SK-N-SH treated with all-trans-retinoic acid at 6 μM for 48 hours (cell line): ENCODE measurements around the gene FIGN.

ENCODE experiments used
- ATAC-seq: fragments of 200-7000 bp; cut with Tn5 transposase; 3 replicates; pipeline ENCODE4 v1.9.1; 2020; ENCODE audit warnings: mild to moderate bottlenecking, moderate library complexity
- ARNTL ChIP-seq: fragments of 450-650 bp; formaldehyde crosslinking; IDR thresholded peaks from 2 replicates; pipeline ENCODE4 v1.5.0; 2020; ENCODE audit warnings: low read depth, mild to moderate bottlenecking, moderate library complexity, borderline replicate concordance
- CSDC2 ChIP-seq: fragments of 250-450 bp; sonication (Bioruptor Pico); IDR thresholded peaks from 2 replicates; pipeline ENCODE4 v1.5.0; 2020; ENCODE audit warnings: mild to moderate bottlenecking, moderate library complexity
- ESRRG ChIP-seq: fragments of 250-450 bp; sonication (Bioruptor Pico); IDR thresholded peaks from 2 replicates; pipeline ENCODE4 v1.6.1; 2021; ENCODE audit warnings: mild to moderate bottlenecking
- GLIS3 ChIP-seq: fragments of 250-450 bp; sonication (Bioruptor Pico); IDR thresholded peaks from 2 replicates; pipeline ENCODE4 v1.5.0; 2020; ENCODE audit warnings: mild to moderate bottlenecking, moderate library complexity
- OSR1 ChIP-seq: fragments of 250-450 bp; sonication (Bioruptor Pico); IDR thresholded peaks from 2 replicates; pipeline ENCODE4 v1.8.0; 2022; ENCODE audit warnings: moderate library complexity, mild to moderate bottlenecking, inconsistent platforms
- PPARA ChIP-seq: fragments of 250-450 bp; sonication (Bioruptor Pico); IDR thresholded peaks from 2 replicates; pipeline ENCODE4 v1.5.0; 2020; ENCODE audit warnings: mild to moderate bottlenecking, borderline replicate concordance
- RARB ChIP-seq: fragments of 250-450 bp; sonication (Bioruptor Pico); IDR thresholded peaks from 2 replicates; pipeline ENCODE4 v1.8.0; 2021; ENCODE audit warnings: mild to moderate bottlenecking, moderate library complexity
- SNAI2 ChIP-seq: fragments of 250-450 bp; sonication (Bioruptor Pico); IDR thresholded peaks from 2 replicates; pipeline ENCODE4 v1.5.0; 2020; ENCODE audit warnings: mild to moderate bottlenecking, moderate library complexity
- TOX ChIP-seq: fragments of 250-450 bp; sonication (Bioruptor Pico); IDR thresholded peaks from 2 replicates; pipeline ENCODE4 v1.8.0; 2021; ENCODE audit warnings: mild to moderate bottlenecking, moderate library complexity, borderline replicate concordance
- ZFP3 ChIP-seq: fragments of 250-450 bp; sonication (Bioruptor Pico); IDR thresholded peaks from 2 replicates; pipeline ENCODE4 v1.5.0; 2020; ENCODE audit warnings: mild to moderate bottlenecking, moderate library complexity
- ZFP30 ChIP-seq: fragments of 450-650 bp; formaldehyde crosslinking; IDR thresholded peaks from 2 replicates; pipeline ENCODE4 v1.5.0; 2022; ENCODE audit warnings: mild to moderate bottlenecking, moderate library complexity
- ZNF565 ChIP-seq: fragments of 450-650 bp; formaldehyde crosslinking; conservative IDR thresholded peaks from 2 replicates; pipeline ENCODE4 v1.5.0; 2020; ENCODE audit warnings: low read depth, mild to moderate bottlenecking, moderate library complexity
- ZNF70 ChIP-seq: fragments of 450-650 bp; formaldehyde crosslinking; IDR thresholded peaks from 2 replicates; pipeline ENCODE4 v1.5.0; 2020; ENCODE audit warnings: mild to moderate bottlenecking, moderate library complexity
- ZNF8 ChIP-seq: fragments of 450-650 bp; formaldehyde crosslinking; IDR thresholded peaks from 2 replicates; pipeline ENCODE4 v1.5.0; 2020; ENCODE audit warnings: mild to moderate bottlenecking, moderate library complexity
- TF ChIP-seq, protein P1 (sequence below): fragments of 250-450 bp; sonication (Bioruptor Pico); IDR thresholded peaks from 2 replicates; pipeline ENCODE4 v1.5.0; 2020; ENCODE audit warnings: mild to moderate bottlenecking, moderate library complexity
- TF ChIP-seq, protein P2 (sequence below): fragments of 250-450 bp; sonication (Bioruptor Pico); IDR thresholded peaks from 2 replicates; pipeline ENCODE4 v1.8.0; 2020; ENCODE audit warnings: mild to moderate bottlenecking, moderate library complexity, borderline replicate concordance
- TF ChIP-seq, protein P3 (sequence below): fragments of 250-450 bp; sonication (Bioruptor Pico); IDR thresholded peaks from 2 replicates; pipeline ENCODE4 v1.5.1; 2021; ENCODE audit warnings: mild to moderate bottlenecking, moderate library complexity

FIGN gene, protein sequence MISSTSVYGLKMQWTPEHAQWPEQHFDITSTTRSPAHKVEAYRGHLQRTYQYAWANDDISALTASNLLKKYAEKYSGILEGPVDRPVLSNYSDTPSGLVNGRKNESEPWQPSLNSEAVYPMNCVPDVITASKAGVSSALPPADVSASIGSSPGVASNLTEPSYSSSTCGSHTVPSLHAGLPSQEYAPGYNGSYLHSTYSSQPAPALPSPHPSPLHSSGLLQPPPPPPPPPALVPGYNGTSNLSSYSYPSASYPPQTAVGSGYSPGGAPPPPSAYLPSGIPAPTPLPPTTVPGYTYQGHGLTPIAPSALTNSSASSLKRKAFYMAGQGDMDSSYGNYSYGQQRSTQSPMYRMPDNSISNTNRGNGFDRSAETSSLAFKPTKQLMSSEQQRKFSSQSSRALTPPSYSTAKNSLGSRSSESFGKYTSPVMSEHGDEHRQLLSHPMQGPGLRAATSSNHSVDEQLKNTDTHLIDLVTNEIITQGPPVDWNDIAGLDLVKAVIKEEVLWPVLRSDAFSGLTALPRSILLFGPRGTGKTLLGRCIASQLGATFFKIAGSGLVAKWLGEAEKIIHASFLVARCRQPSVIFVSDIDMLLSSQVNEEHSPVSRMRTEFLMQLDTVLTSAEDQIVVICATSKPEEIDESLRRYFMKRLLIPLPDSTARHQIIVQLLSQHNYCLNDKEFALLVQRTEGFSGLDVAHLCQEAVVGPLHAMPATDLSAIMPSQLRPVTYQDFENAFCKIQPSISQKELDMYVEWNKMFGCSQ

DNA sequence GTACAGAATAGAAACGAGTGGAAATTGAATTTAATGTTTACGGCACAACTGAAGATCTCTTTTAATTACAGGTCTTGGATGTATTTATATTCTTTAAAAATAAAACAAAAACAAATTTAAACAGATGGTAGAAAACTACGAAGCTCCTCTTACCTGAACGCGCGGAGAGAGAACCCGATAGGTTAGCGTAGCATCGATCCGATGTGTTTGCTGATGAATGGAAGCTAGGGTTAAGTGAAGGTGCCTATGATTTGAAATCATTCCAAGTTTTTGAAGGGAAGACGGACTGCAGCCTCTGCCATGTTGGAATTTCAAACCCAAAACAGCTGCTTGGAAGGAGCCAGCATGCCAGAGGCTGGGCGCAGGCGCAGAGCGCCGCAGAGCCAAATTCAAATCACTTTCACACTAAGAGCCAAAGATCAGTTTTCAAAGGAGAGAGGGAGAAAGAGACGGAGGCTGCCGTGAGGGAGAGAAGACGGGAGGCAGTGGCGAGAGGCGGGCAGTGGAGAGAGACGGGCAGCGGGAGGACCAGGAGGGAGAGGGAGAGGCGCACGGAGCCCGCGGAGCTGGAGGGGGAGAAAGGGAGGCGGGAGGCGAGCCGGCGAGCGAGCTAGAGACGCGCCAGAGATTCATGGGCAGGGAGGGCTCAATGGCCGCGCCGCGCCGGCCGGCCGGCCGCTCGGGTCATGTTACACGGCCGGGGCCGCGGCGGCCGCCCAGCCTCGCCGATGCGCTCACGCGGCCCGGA is at the start of gene FIGN:
FIGN (minus strand) TSS at position 324 of the 748 bp plus-strand sequence. CDS start 1,081 bp downstream, outside the sequence.
- peak; percentile 83 for ATAC-seq
- TF ChIP-seq ZFP30 (CRISPR knock-in tag): peak; percentile 58; the same call in 1 of the 2 replicates
- TF ChIP-seq, protein P1, sequence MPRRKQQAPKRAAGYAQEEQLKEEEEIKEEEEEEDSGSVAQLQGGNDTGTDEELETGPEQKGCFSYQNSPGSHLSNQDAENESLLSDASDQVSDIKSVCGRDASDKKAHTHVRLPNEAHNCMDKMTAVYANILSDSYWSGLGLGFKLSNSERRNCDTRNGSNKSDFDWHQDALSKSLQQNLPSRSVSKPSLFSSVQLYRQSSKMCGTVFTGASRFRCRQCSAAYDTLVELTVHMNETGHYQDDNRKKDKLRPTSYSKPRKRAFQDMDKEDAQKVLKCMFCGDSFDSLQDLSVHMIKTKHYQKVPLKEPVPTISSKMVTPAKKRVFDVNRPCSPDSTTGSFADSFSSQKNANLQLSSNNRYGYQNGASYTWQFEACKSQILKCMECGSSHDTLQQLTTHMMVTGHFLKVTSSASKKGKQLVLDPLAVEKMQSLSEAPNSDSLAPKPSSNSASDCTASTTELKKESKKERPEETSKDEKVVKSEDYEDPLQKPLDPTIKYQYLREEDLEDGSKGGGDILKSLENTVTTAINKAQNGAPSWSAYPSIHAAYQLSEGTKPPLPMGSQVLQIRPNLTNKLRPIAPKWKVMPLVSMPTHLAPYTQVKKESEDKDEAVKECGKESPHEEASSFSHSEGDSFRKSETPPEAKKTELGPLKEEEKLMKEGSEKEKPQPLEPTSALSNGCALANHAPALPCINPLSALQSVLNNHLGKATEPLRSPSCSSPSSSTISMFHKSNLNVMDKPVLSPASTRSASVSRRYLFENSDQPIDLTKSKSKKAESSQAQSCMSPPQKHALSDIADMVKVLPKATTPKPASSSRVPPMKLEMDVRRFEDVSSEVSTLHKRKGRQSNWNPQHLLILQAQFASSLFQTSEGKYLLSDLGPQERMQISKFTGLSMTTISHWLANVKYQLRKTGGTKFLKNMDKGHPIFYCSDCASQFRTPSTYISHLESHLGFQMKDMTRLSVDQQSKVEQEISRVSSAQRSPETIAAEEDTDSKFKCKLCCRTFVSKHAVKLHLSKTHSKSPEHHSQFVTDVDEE (CRISPR knock-in tag): no peak; the same call in 1 of the 2 replicates

DNA sequence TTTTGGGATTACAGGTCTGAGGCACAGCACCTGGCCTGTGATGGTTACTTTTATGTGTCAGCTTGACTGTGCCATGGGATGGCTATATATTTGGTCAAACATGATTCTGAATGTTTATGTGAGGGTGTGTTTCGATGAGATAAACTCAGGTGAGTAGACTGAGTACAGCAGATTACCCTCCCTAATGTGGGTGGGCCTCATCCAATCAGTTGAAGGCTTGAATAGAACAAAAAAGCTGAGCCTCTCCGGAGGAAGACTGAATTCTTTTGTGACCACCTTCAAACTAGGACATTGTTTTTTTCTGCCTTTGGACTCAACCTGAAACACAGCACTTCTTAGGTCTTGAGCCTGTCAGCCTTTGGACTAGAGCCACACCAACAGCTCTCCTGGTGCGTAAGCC is 49.4 kb upstream of the FIGN start:
- no peak for ATAC-seq
- TF ChIP-seq OSR1: no peak
- TF ChIP-seq, protein P2, sequence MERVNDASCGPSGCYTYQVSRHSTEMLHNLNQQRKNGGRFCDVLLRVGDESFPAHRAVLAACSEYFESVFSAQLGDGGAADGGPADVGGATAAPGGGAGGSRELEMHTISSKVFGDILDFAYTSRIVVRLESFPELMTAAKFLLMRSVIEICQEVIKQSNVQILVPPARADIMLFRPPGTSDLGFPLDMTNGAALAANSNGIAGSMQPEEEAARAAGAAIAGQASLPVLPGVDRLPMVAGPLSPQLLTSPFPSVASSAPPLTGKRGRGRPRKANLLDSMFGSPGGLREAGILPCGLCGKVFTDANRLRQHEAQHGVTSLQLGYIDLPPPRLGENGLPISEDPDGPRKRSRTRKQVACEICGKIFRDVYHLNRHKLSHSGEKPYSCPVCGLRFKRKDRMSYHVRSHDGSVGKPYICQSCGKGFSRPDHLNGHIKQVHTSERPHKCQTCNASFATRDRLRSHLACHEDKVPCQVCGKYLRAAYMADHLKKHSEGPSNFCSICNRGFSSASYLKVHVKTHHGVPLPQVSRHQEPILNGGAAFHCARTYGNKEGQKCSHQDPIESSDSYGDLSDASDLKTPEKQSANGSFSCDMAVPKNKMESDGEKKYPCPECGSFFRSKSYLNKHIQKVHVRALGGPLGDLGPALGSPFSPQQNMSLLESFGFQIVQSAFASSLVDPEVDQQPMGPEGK (CRISPR knock-in tag): no peak
- no peak for TF ChIP-seq TOX
- no peak for TF ChIP-seq ZNF565 (CRISPR knock-in tag)
- TF ChIP-seq PPARA (CRISPR knock-in tag): no peak
- TF ChIP-seq ESRRG (CRISPR knock-in tag): no peak
- TF ChIP-seq SNAI2 (CRISPR knock-in tag): no peak
- no peak for TF ChIP-seq CSDC2
- TF ChIP-seq ARNTL: no peak
- no peak for TF ChIP-seq ZNF8 (CRISPR knock-in tag)
- TF ChIP-seq, all 23 proteins: peak for 0

DNA sequence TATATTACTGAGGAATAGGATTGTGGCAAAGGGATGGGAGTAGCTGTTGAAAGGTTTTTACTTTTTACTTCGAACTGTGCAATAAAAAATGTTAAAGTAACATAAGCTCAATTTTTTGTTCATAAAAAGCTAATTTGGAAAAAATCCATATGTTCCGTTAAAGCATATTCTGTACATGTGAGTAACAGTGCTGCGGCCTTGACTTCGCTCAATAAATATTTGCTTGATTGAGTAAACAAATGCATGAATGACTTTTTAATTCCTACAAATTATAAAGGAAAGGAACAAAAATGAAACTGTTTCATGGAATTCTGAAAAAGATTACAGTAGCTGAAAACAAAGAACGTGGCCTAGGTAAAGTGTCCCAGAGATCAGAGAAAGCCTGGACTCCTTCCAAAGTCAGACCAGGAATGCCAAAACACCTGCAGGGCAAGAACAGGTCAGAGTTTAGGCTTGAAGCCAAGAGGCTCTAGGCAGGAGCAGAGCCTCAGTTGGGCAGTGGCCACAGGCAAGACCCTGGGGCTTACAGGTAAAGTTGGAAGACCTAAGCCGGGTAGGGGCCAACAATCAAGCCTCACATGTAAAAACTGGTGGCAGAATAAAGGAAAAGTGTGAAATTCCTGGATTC is 44.3 kb upstream of the FIGN start:
- ATAC-seq: no peak
- TF ChIP-seq GLIS3 (no peak), ZNF565 (CRISPR knock-in tag) (no peak), PPARA (CRISPR knock-in tag) (no peak), RARB (CRISPR knock-in tag) (no peak), ZNF70 (no peak), ZFP30 (CRISPR knock-in tag) (no peak), ZFP3 (CRISPR knock-in tag) (no peak)
- TF ChIP-seq, protein P3, sequence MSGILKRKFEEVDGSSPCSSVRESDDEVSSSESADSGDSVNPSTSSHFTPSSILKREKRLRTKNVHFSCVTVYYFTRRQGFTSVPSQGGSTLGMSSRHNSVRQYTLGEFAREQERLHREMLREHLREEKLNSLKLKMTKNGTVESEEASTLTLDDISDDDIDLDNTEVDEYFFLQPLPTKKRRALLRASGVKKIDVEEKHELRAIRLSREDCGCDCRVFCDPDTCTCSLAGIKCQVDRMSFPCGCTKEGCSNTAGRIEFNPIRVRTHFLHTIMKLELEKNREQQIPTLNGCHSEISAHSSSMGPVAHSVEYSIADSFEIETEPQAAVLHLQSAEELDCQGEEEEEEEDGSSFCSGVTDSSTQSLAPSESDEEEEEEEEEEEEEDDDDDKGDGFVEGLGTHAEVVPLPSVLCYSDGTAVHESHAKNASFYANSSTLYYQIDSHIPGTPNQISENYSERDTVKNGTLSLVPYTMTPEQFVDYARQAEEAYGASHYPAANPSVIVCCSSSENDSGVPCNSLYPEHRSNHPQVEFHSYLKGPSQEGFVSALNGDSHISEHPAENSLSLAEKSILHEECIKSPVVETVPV (CRISPR knock-in tag): no peak
- TF ChIP-seq, protein P2 (CRISPR knock-in tag): no peak
